ENCODE data around the gene KIF26B. TPM values are rescaled to one million over a fixed set of nuclear protein-coding genes. Genes with fewer than 3 reads are reported as not detected.

The KIF26B gene
- total RNA-seq, 3 donors from 2014 or later: 0.14 to 3.2 (median 0.39) TPM

DNA sequence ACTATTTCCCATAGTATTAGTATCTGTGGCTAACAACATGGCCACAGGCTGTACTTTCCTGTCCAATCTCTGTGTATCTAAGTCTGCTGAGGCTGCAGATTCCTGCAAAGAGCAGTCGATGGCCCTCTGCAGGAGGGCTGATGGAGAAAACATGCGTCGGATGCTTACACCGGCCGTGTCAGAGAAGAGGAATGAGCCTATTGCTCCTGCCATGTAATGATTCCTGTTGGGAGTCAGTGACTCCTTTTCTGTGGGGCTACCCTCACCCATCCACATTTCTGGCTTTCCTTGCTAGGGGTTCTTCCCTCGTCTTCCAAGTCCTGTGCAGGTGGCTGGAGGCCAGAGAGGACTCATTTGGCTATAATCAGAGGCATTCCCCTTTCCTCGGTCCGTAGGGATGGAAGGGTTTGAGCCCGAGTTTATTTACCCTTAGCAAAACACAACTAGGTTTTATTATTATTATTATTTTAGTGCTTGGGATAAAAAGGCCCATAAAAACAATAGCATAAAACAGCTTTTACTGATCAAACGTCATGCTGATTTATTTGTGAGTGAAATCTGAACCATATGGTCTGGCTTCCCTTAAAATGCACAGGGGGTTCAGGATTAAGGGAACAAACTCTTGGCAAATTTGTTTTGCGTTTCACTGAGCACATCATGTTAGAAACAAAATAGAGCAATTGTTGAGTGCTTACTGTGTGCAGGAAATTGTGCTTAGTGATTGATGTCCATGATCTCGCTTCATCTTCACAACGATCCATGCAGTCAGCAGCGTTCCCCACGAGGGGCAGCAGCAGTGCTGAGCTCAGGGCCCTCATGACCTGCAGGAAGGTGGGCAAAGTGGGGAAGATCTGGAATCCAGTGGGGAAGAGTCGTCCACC, 70.8 kb downstream of the KIF26B start:
- TF ChIP-seq, protein P1, sequence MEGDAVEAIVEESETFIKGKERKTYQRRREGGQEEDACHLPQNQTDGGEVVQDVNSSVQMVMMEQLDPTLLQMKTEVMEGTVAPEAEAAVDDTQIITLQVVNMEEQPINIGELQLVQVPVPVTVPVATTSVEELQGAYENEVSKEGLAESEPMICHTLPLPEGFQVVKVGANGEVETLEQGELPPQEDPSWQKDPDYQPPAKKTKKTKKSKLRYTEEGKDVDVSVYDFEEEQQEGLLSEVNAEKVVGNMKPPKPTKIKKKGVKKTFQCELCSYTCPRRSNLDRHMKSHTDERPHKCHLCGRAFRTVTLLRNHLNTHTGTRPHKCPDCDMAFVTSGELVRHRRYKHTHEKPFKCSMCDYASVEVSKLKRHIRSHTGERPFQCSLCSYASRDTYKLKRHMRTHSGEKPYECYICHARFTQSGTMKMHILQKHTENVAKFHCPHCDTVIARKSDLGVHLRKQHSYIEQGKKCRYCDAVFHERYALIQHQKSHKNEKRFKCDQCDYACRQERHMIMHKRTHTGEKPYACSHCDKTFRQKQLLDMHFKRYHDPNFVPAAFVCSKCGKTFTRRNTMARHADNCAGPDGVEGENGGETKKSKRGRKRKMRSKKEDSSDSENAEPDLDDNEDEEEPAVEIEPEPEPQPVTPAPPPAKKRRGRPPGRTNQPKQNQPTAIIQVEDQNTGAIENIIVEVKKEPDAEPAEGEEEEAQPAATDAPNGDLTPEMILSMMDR (IDR thresholded peaks at IDR 0.05): no peak
- H3K9me3 ChIP-seq: no peaks in the 10 kb centered on the region
- no peaks in the 10 kb centered on the region for H3K36me3 ChIP-seq (ENCODE audit: low read depth)
- no peaks in the 10 kb centered on the region for H3K4me1 ChIP-seq (ENCODE audit: low read depth)
- intact Hi-C loops (cut with DNase I, micrococcal nuclease): no loop called here
- ATAC-seq (no peak), DNase-seq (no peak)
- no peak overlapping the region for H3K4me3 ChIP-seq

DNA sequence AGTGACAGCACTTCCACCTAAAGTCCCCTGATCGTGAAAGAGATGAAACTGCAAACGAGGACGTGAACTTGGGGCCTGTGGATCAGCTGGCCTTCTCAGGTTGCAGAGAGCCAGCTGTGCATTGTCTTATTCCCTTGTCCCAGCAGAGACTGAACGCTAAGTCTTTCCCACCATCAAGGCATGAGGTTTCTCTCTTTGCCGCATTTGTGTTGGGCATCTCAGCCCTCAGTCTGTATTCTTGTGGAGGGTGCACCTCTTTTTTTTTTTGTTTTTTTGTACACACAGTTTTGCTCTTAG, 71.4 kb downstream of the KIF26B start:
- Histone ChIP-seq H3K4me3 (no peak overlapping the region), H3K9me3 (no peaks in the 10 kb centered on the region), H3K4me1 (ENCODE audit: low read depth) (no peaks in the 10 kb centered on the region), H3K36me3 (ENCODE audit: low read depth) (no peaks in the 10 kb centered on the region)
- TF ChIP-seq, protein P1 (IDR thresholded peaks at IDR 0.05): no peak
- DNase-seq: no peak
- no peak for ATAC-seq
- intact Hi-C loops (cut with DNase I, micrococcal nuclease): no loop called here

DNA sequence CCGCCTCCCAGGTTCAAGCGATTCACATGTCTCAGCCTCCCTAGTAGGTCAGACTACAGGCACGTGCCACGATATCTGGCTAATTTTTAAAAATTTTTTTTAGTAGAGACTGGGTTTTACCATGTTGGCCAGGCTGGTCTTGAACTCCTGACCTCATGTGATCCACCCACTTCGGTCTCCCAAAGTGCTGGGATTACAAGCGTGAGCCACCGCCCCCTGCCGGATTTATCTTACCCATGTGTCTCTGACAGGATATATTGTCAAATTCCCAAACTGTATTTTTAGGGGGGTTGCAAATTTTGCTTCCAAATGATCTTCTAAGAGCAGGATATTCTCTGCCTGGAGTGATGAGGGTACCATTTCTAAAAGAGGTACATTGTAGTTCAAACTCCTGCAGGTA, 74.3 kb downstream of the KIF26B start:
- intact Hi-C loops (cut with DNase I, micrococcal nuclease): no loop called here
- H3K36me3 ChIP-seq (ENCODE audit: low read depth): no peaks in the 10 kb centered on the region
- TF ChIP-seq, protein P1 (IDR thresholded peaks at IDR 0.05): no peak
- H3K4me1 ChIP-seq (ENCODE audit: low read depth): no peaks in the 10 kb centered on the region
- DNase-seq (no peak), ATAC-seq (no peak)
- no peak overlapping the region for H3K4me3 ChIP-seq
- no peaks in the 10 kb centered on the region for H3K9me3 ChIP-seq

GRCh38 chr1:245232931-245233330, 78.1 kb downstream of the KIF26B start:
- DNase-seq (no peak), ATAC-seq (no peak)
- TF ChIP-seq, protein P1 (IDR thresholded peaks at IDR 0.05): no peak
- Histone ChIP-seq H3K36me3 (ENCODE audit: low read depth) (no peaks in the 10 kb centered on the region), H3K9me3 (no peaks in the 10 kb centered on the region), H3K4me3 (no peak overlapping the region), H3K4me1 (ENCODE audit: low read depth) (no peaks in the 10 kb centered on the region)
- intact Hi-C loops (cut with DNase I, micrococcal nuclease): no loop called here

- Histone ChIP-seq H3K9me3 (no peaks in the 10 kb centered on the region), H3K4me3 (no peak overlapping the region), H3K36me3 (ENCODE audit: low read depth) (no peaks in the 10 kb centered on the region), H3K4me1 (ENCODE audit: low read depth) (no peaks in the 10 kb centered on the region)
- no peak for DNase-seq
- TF ChIP-seq, protein P1 (IDR thresholded peaks at IDR 0.05): no peak
- intact Hi-C loops (cut with DNase I, micrococcal nuclease): no loop called here
- no peak for ATAC-seq
Measured at GRCh38 chr1:245234217-245235081, 79.7 kb downstream of the KIF26B start.
